ENCODE results near the gene GALNT13. TPM values are rescaled to one million over a fixed set of nuclear protein-coding genes. Genes with fewer than 3 reads are reported as not detected.

The GALNT13 gene
- total RNA-seq, 5 donors from 2014 or later (not counting 1 experiment from before 2014, with no cell fraction given), result 0.10 to 0.47 TPM; not detected in 3

- Histone ChIP-seq H3K36me3 (ENCODE audit: control insufficient read depth in 2 of 2, extremely low read depth in 1 of 2, insufficient read depth in 1 of 2, low read length in 1 of 2) (no peaks in the 10 kb centered on the region), H3K27ac (ENCODE audit: low read length) (no peak overlapping the region), H3K27me3 (replicated peaks in 1 of 2; ENCODE audit: control insufficient read depth in 2 of 2, extremely low read depth in 1 of 2, insufficient read depth in 2 of 2, low read length in 1 of 2) (no peaks in the 10 kb centered on the region), H3K4me1 (ENCODE audit: control insufficient read depth in 1 of 2, extremely low read depth in 1 of 2, insufficient read depth in 2 of 2, low read length in 2 of 2) (no peaks in the 10 kb centered on the region), H3K4me3 (ENCODE audit: control insufficient read depth in 1 of 2, extremely low read depth in 1 of 2, low read length in 1 of 2) (no peak overlapping the region), H3K9me3 (peaks cover 2% of the 10 kb centered on the region)
- 92% methylated on average over 17 of the region's 17 CpGs for WGBS (ENCODE audit: insufficient coverage)
- H3K4me3 Mint-ChIP-seq, result no peak overlapping the region
- ChIA-PET CTCF (no interaction called here), POLR2A (no interaction called here)
- no peaks in the 10 kb centered on the region for H3K4me1 Mint-ChIP-seq
- H3K9me3 Mint-ChIP-seq, result peaks cover 12 to 38% (median 36%) of the 10 kb centered on the region in 3 donors
- H3K36me3 Mint-ChIP-seq, result no peaks in the 10 kb centered on the region
- DNase-seq (no peak), ATAC-seq (replicated peaks in 1 of 4) (no peak)
- no peaks in the 10 kb centered on the region for H3K27me3 Mint-ChIP-seq
- H3K27ac Mint-ChIP-seq, result no peak overlapping the region
Measured at GRCh38 chr2:154013514-154013913, 141.8 kb downstream of the GALNT13 start.

- Mint-ChIP-seq H3K36me3 (no peaks in the 10 kb centered on the region), H3K4me1 (no peaks in the 10 kb centered on the region), H3K27me3 (no peaks in the 10 kb centered on the region), H3K4me3 (no peak overlapping the region), H3K9me3 (peaks cover 9 to 39% (median 29%) of the 10 kb centered on the region in 3 donors), H3K27ac (no peak overlapping the region)
- ChIA-PET POLR2A (no interaction called here), CTCF (no interaction called here)
- ATAC-seq (replicated peaks in 1 of 4) (no peak), DNase-seq (no peak)
- H3K4me3 ChIP-seq (ENCODE audit: control insufficient read depth in 1 of 2, extremely low read depth in 1 of 2, low read length in 1 of 2), result no peak overlapping the region
- no peaks in the 10 kb centered on the region for H3K36me3 ChIP-seq (ENCODE audit: control insufficient read depth in 2 of 2, extremely low read depth in 1 of 2, insufficient read depth in 1 of 2, low read length in 1 of 2)
- no CpG with 5 or more reads among the region's 2 CpGs for WGBS (ENCODE audit: insufficient coverage)
- peaks cover 2% of the 10 kb centered on the region for H3K9me3 ChIP-seq
- H3K27me3 ChIP-seq (replicated peaks in 1 of 2; ENCODE audit: control insufficient read depth in 2 of 2, extremely low read depth in 1 of 2, insufficient read depth in 2 of 2, low read length in 1 of 2), result no peaks in the 10 kb centered on the region
- no peaks in the 10 kb centered on the region for H3K4me1 ChIP-seq (ENCODE audit: control insufficient read depth in 1 of 2, extremely low read depth in 1 of 2, insufficient read depth in 2 of 2, low read length in 2 of 2)
- H3K27ac ChIP-seq (ENCODE audit: low read length), result no peak overlapping the region
Measured at GRCh38 chr2:154015233-154015632, 143.5 kb downstream of the GALNT13 start.

- H3K27me3 ChIP-seq (replicated peaks in 1 of 2; ENCODE audit: control insufficient read depth in 2 of 2, extremely low read depth in 1 of 2, insufficient read depth in 2 of 2, low read length in 1 of 2), result no peaks in the 10 kb centered on the region
- no peaks in the 10 kb centered on the region for H3K36me3 ChIP-seq (ENCODE audit: control insufficient read depth in 2 of 2, extremely low read depth in 1 of 2, insufficient read depth in 1 of 2, low read length in 1 of 2)
- H3K9me3 ChIP-seq, result no peaks in the 10 kb centered on the region
- ATAC-seq (replicated peaks in 1 of 4) (no peak), DNase-seq (no peak)
- no peaks in the 10 kb centered on the region for H3K4me1 Mint-ChIP-seq
- ChIA-PET CTCF (no interaction called here), POLR2A (no interaction called here)
- WGBS (ENCODE audit: insufficient coverage), result 100% methylated on average over 1 of the region's 3 CpGs
- no peaks in the 10 kb centered on the region for H3K4me1 ChIP-seq (ENCODE audit: control insufficient read depth in 1 of 2, extremely low read depth in 1 of 2, insufficient read depth in 2 of 2, low read length in 2 of 2)
- no peaks in the 10 kb centered on the region for H3K27me3 Mint-ChIP-seq
- H3K4me3 Mint-ChIP-seq, result no peak overlapping the region
- no peak overlapping the region for H3K27ac ChIP-seq (ENCODE audit: low read length)
- no peak overlapping the region for H3K27ac Mint-ChIP-seq
- H3K9me3 Mint-ChIP-seq, result peaks cover 16 to 32% (median 16%) of the 10 kb centered on the region in 3 donors
- no peaks in the 10 kb centered on the region for H3K36me3 Mint-ChIP-seq
- H3K4me3 ChIP-seq (ENCODE audit: control insufficient read depth in 1 of 2, extremely low read depth in 1 of 2, low read length in 1 of 2), result no peak overlapping the region
Measured at GRCh38 chr2:154029504-154029903, 157.8 kb downstream of the GALNT13 start.

GRCh38 chr2:154032220-154032619 is 160.5 kb downstream of the GALNT13 start:
- no peak overlapping the region for H3K27ac ChIP-seq (ENCODE audit: low read length)
- ATAC-seq (replicated peaks in 1 of 4) (no peak), DNase-seq (no peak)
- no peaks in the 10 kb centered on the region for H3K9me3 ChIP-seq
- H3K4me3 Mint-ChIP-seq, result no peak overlapping the region
- H3K36me3 ChIP-seq (ENCODE audit: control insufficient read depth in 2 of 2, extremely low read depth in 1 of 2, insufficient read depth in 1 of 2, low read length in 1 of 2), result no peaks in the 10 kb centered on the region
- ChIA-PET CTCF (interaction anchor here in 1 of 2 donors (0.6 kb wide), 1 partner anchor 48 kb away, joined by 3 read pairs; no protein-coding TSS in a partner anchor), POLR2A (interaction anchor here in 1 of 2 donors (0.6 kb wide), 1 partner anchor 267 kb away, joined by 4 read pairs; no protein-coding TSS in a partner anchor)
- no peak overlapping the region for H3K27ac Mint-ChIP-seq
- no peaks in the 10 kb centered on the region for H3K4me1 Mint-ChIP-seq
- no peaks in the 10 kb centered on the region for H3K27me3 ChIP-seq (replicated peaks in 1 of 2; ENCODE audit: control insufficient read depth in 2 of 2, extremely low read depth in 1 of 2, insufficient read depth in 2 of 2, low read length in 1 of 2)
- no peaks in the 10 kb centered on the region for H3K4me1 ChIP-seq (ENCODE audit: control insufficient read depth in 1 of 2, extremely low read depth in 1 of 2, insufficient read depth in 2 of 2, low read length in 2 of 2)
- no CpG with 5 or more reads among the region's 3 CpGs for whole genome bisulfite sequencing (ENCODE audit: insufficient coverage)
- H3K36me3 Mint-ChIP-seq, result no peaks in the 10 kb centered on the region
- no peaks in the 10 kb centered on the region for H3K27me3 Mint-ChIP-seq
- H3K4me3 ChIP-seq (ENCODE audit: control insufficient read depth in 1 of 2, extremely low read depth in 1 of 2, low read length in 1 of 2), result no peak overlapping the region
- peaks cover 6 to 25% (median 14%) of the 10 kb centered on the region in 3 donors for H3K9me3 Mint-ChIP-seq

GRCh38 chr2:154046493-154046892 is 174.8 kb downstream of the GALNT13 start:
- ATAC-seq (replicated peaks in 1 of 4), result no peak
- Histone ChIP-seq H3K4me3 (ENCODE audit: control insufficient read depth in 1 of 2, extremely low read depth in 1 of 2, low read length in 1 of 2) (no peak overlapping the region), H3K4me1 (ENCODE audit: control insufficient read depth in 1 of 2, extremely low read depth in 1 of 2, insufficient read depth in 2 of 2, low read length in 2 of 2) (no peaks in the 10 kb centered on the region), H3K27me3 (replicated peaks in 1 of 2; ENCODE audit: control insufficient read depth in 2 of 2, extremely low read depth in 1 of 2, insufficient read depth in 2 of 2, low read length in 1 of 2) (no peaks in the 10 kb centered on the region), H3K36me3 (ENCODE audit: control insufficient read depth in 2 of 2, extremely low read depth in 1 of 2, insufficient read depth in 1 of 2, low read length in 1 of 2) (no peaks in the 10 kb centered on the region), H3K9me3 (no peaks in the 10 kb centered on the region), H3K27ac (ENCODE audit: low read length) (no peak overlapping the region)
- ChIA-PET POLR2A (no interaction called here), CTCF (no interaction called here)
- H3K4me3 Mint-ChIP-seq, result no peak overlapping the region
- no peak overlapping the region for H3K27ac Mint-ChIP-seq
- no peak for DNase-seq
- H3K4me1 Mint-ChIP-seq, result no peaks in the 10 kb centered on the region
- H3K9me3 Mint-ChIP-seq, result peaks cover 4 to 16% (median 9%) of the 10 kb centered on the region in 3 donors
- 100% methylated on average over 1 of the region's 1 CpG for WGBS (ENCODE audit: insufficient coverage)
- no peaks in the 10 kb centered on the region for H3K27me3 Mint-ChIP-seq
- no peaks in the 10 kb centered on the region for H3K36me3 Mint-ChIP-seq

- H3K4me1 Mint-ChIP-seq, result no peaks in the 10 kb centered on the region
- H3K27ac ChIP-seq (ENCODE audit: low read length), result no peak overlapping the region
- H3K4me3 Mint-ChIP-seq, result no peak overlapping the region
- H3K27me3 ChIP-seq (replicated peaks in 1 of 2; ENCODE audit: control insufficient read depth in 2 of 2, extremely low read depth in 1 of 2, insufficient read depth in 2 of 2, low read length in 1 of 2), result no peaks in the 10 kb centered on the region
- H3K27me3 Mint-ChIP-seq, result no peaks in the 10 kb centered on the region
- H3K4me1 ChIP-seq (ENCODE audit: control insufficient read depth in 1 of 2, extremely low read depth in 1 of 2, insufficient read depth in 2 of 2, low read length in 2 of 2), result no peaks in the 10 kb centered on the region
- no CpG with 5 or more reads among the region's 2 CpGs for WGBS (ENCODE audit: insufficient coverage)
- H3K36me3 ChIP-seq (ENCODE audit: control insufficient read depth in 2 of 2, extremely low read depth in 1 of 2, insufficient read depth in 1 of 2, low read length in 1 of 2), result no peaks in the 10 kb centered on the region
- POLR2A ChIA-PET, result no interaction called here
- ATAC-seq (replicated peaks in 1 of 4) (no peak), DNase-seq (no peak)
- peaks cover 8 to 14% (median 11%) of the 10 kb centered on the region in 3 donors for H3K9me3 Mint-ChIP-seq
- H3K27ac Mint-ChIP-seq, result no peak overlapping the region
- CTCF ChIA-PET, result no interaction called here
- no peaks in the 10 kb centered on the region for H3K36me3 Mint-ChIP-seq
- H3K4me3 ChIP-seq (ENCODE audit: control insufficient read depth in 1 of 2, extremely low read depth in 1 of 2, low read length in 1 of 2), result no peak overlapping the region
- H3K9me3 ChIP-seq, result no peaks in the 10 kb centered on the region
Measured at GRCh38 chr2:154048905-154049304, 177.2 kb downstream of the GALNT13 start.

- POLR2A ChIA-PET, result no interaction called here
- no peaks in the 10 kb centered on the region for H3K9me3 ChIP-seq
- WGBS (ENCODE audit: insufficient coverage), result no CpG with 5 or more reads among the region's 1 CpG
- Mint-ChIP-seq H3K36me3 (no peaks in the 10 kb centered on the region), H3K9me3 (peaks cover 4 to 8% (median 8%) of the 10 kb centered on the region in 3 donors), H3K27ac (no peak overlapping the region), H3K4me3 (no peak overlapping the region), H3K4me1 (no peaks in the 10 kb centered on the region), H3K27me3 (no peaks in the 10 kb centered on the region)
- H3K27me3 ChIP-seq (replicated peaks in 1 of 2; ENCODE audit: control insufficient read depth in 2 of 2, extremely low read depth in 1 of 2, insufficient read depth in 2 of 2, low read length in 1 of 2), result no peaks in the 10 kb centered on the region
- H3K27ac ChIP-seq (ENCODE audit: low read length), result no peak overlapping the region
- CTCF ChIA-PET, result no interaction called here
- no peaks in the 10 kb centered on the region for H3K4me1 ChIP-seq (ENCODE audit: control insufficient read depth in 1 of 2, extremely low read depth in 1 of 2, insufficient read depth in 2 of 2, low read length in 2 of 2)
- no peaks in the 10 kb centered on the region for H3K36me3 ChIP-seq (ENCODE audit: control insufficient read depth in 2 of 2, extremely low read depth in 1 of 2, insufficient read depth in 1 of 2, low read length in 1 of 2)
- DNase-seq (no peak), ATAC-seq (replicated peaks in 1 of 4) (no peak)
- H3K4me3 ChIP-seq (ENCODE audit: control insufficient read depth in 1 of 2, extremely low read depth in 1 of 2, low read length in 1 of 2), result no peak overlapping the region
Measured at GRCh38 chr2:154049561-154049960, 177.8 kb downstream of the GALNT13 start.
